Activated gamma-delta T cell treated with anti-CD3 and anti-CD28 coated beads, Interleukin-2, amount 50 U/mL, for 16 hours (primary cell): ENCODE measurements around the gene TSPY10.
"Not testable (repeated sequence)": the region's sequence is repeated elsewhere in the genome, so short reads cannot be mapped to it uniquely, and the experiment has no call there.

ENCODE experiments used
- DNase-seq: peaks from one replicate; pipeline ENCODE4 v3.0.0-alpha.2; 2020; ENCODE audit warnings: low read depth

Gene TSPY10

GRCh38 chrY:9527580-9527979, at the start of gene TSPY10:
TSS of gene TSPY10 (plus strand) at chrY:9527880. CDS start at chrY:9527926, 46 bp downstream.
- not testable (repeated sequence) for DNase-seq

GRCh38 chrY:9486967-9487366, 40.7 kb upstream of the TSPY10 start, which contains the start of gene TSPY9:
TSS of gene TSPY9 (plus strand) at chrY:9487267. CDS start at chrY:9487313, 46 bp downstream.
- DNase-seq = not testable (repeated sequence)

- DNase-seq = not testable (repeated sequence)
These were observed 23.3 kb upstream of the TSPY10 start for GRCh38 chrY:9504396-9504795.

- not testable (repeated sequence) for DNase-seq
These were observed 11.4 kb upstream of the TSPY10 start for GRCh38 chrY:9516287-9516686.
